Loucy (cell line): ENCODE measurements around the gene PPP1R14B.

Experiments
- H2AFZ ChIP-seq: fragments of 200-600 bp; sonication (generic); 2 replicates; pipeline ENCODE4 v1.6.0; 2016; ENCODE audit warnings: antibody characterized with exemption, mild to moderate bottlenecking, low read length, moderate library complexity
- H3F3A ChIP-seq: fragments of 200-600 bp; 2 replicates; pipeline ENCODE4 v1.6.0; 2016; ENCODE audit warnings: antibody characterized with exemption, low read depth, mild to moderate bottlenecking
- H3K27me3 ChIP-seq: fragments of 200-600 bp; sonication (generic); 2 replicates; pipeline ENCODE4 v1.6.1; 2014; ENCODE audit warnings: low read length, mild to moderate bottlenecking; ENCODE audit not compliant: insufficient read depth, poor library complexity, severe bottlenecking
- H3K36me3 ChIP-seq: fragments of 200-600 bp; sonication (generic); 2 replicates; pipeline ENCODE4 v1.6.1; 2016; ENCODE audit warnings: low read length; ENCODE audit not compliant: insufficient read depth
- H3K4me1 ChIP-seq: fragments of 200-600 bp; sonication (generic); 2 replicates; pipeline ENCODE4 v1.5.1; 2014; ENCODE audit warnings: low read length, mild to moderate bottlenecking; ENCODE audit not compliant: insufficient read depth, poor library complexity, severe bottlenecking
- H3K4me2 ChIP-seq: fragments of 200-600 bp; sonication (generic); 2 replicates; pipeline ENCODE4 v1.6.0; 2014; ENCODE audit warnings: antibody characterized with exemption, low read length, low read depth, mild to moderate bottlenecking; ENCODE audit not compliant: poor library complexity, severe bottlenecking
- H3K4me3 ChIP-seq: fragments of 200-600 bp; sonication (generic); 2 replicates; pipeline ENCODE4 v1.5.1; 2014; ENCODE audit warnings: low read length, mild to moderate bottlenecking, mixed read lengths; ENCODE audit not compliant: poor library complexity, severe bottlenecking
- H3K79me2 ChIP-seq: fragments of 200-600 bp; sonication (generic); 2 replicates; pipeline ENCODE4 v1.6.1; 2014; ENCODE audit warnings: low read length; ENCODE audit not compliant: insufficient read depth
- H3K9ac ChIP-seq: fragments of 200-600 bp; sonication (generic); 2 replicates; pipeline ENCODE4 v1.6.0; 2014; ENCODE audit warnings: mild to moderate bottlenecking, low read depth, low read length, moderate library complexity; ENCODE audit not compliant: poor library complexity, severe bottlenecking
- H3K9me2 ChIP-seq: fragments of 200-600 bp; sonication (generic); replicated peaks from 2 replicates; pipeline ENCODE4 v1.6.1; 2016; ENCODE audit warnings: low read depth, low read length, mixed read lengths
- H3K9me3 ChIP-seq: fragments of 200-600 bp; sonication (generic); 2 replicates; pipeline ENCODE4 v1.6.1; 2014; ENCODE audit warnings: mild to moderate bottlenecking, antibody characterized with exemption, low read length, low read depth; ENCODE audit not compliant: insufficient read depth
- H4K20me1 ChIP-seq: fragments of 200-600 bp; sonication (generic); 2 replicates; pipeline ENCODE4 v1.6.0; 2014; ENCODE audit warnings: antibody characterized with exemption, low read length, mild to moderate bottlenecking; ENCODE audit not compliant: insufficient read depth, poor library complexity, severe bottlenecking
- EZH2phosphoT487 ChIP-seq: fragments of 200-600 bp; IDR thresholded peaks from 2 replicates; pipeline ENCODE4 v1.6.1; 2018; ENCODE audit warnings: antibody characterized with exemption, mild to moderate bottlenecking, moderate library complexity, borderline replicate concordance
- TF ChIP-seq, protein P1 (sequence below): fragments of 200-600 bp; sonication (generic); conservative IDR thresholded peaks from 2 replicates; pipeline ENCODE4 v1.5.1; 2014; ENCODE audit warnings: mild to moderate bottlenecking, antibody characterized with exemption, low read length

Gene PPP1R14B

DNA sequence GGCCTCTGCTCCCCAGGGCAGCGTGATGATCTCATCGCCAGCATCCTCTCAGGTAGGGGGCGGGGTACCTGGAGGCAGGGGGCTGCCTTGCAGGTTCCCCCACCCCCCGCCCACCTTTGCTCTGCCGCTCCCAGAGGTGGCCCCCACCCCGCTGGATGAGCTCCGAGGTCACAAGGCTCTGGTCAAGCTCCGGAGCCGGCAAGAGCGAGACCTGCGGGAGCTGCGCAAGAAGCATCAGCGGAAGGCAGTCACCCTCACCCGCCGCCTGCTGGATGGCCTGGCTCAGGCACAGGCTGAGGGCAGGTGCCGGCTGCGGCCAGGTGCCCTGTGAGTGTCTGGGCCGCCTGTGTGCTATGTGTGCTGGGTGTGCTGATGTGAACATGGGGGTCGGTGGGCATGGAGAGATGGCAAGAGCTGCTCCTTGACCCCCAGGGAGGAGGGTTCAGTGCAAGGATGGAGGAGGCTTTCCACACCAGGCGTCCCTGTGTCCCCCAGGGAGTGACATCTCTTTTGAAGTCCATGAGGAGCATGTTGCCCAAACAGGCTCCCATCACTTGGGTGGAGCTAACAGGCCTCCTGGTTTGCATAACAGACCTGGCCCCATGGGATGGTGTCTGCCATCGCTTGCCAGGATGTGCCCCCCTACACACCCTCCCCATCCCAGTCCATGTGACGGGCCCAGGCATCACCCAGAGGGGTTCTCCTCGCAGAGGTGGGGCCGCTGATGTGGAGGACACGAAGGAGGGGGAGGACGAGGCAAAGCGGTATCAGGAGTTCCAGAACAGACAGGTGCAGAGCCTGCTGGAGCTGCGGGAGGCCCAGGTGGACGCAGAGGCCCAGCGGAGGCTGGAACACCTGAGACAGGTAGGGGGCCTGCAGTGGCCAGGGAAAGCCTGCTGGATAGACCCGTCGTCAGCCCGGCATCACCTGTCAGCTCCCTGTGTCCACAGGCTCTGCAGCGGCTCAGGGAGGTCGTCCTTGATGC lies 18.7 kb upstream of the PPP1R14B start:
- Histone ChIP-seq H3F3A (peaks cover 6% of the 10 kb centered on the region; the same call in 1 of the 2 replicates), H3K4me1 (peaks cover 14% of the 10 kb centered on the region), H3K4me3 (no peak overlapping the region), H3K36me3 (no peaks in the 10 kb centered on the region), H3K4me2 (no peak overlapping the region), H3K79me2 (no peaks in the 10 kb centered on the region), H4K20me1 (no peaks in the 10 kb centered on the region), H3K9me2 (no peaks in the 10 kb centered on the region), H2AFZ (no peak overlapping the region), H3K27me3 (no peaks in the 10 kb centered on the region), H3K9ac (no peak overlapping the region), H3K9me3 (no peaks in the 10 kb centered on the region)
- TF ChIP-seq, protein P1, sequence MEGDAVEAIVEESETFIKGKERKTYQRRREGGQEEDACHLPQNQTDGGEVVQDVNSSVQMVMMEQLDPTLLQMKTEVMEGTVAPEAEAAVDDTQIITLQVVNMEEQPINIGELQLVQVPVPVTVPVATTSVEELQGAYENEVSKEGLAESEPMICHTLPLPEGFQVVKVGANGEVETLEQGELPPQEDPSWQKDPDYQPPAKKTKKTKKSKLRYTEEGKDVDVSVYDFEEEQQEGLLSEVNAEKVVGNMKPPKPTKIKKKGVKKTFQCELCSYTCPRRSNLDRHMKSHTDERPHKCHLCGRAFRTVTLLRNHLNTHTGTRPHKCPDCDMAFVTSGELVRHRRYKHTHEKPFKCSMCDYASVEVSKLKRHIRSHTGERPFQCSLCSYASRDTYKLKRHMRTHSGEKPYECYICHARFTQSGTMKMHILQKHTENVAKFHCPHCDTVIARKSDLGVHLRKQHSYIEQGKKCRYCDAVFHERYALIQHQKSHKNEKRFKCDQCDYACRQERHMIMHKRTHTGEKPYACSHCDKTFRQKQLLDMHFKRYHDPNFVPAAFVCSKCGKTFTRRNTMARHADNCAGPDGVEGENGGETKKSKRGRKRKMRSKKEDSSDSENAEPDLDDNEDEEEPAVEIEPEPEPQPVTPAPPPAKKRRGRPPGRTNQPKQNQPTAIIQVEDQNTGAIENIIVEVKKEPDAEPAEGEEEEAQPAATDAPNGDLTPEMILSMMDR = no peak
- TF ChIP-seq EZH2phosphoT487 = no peak

DNA sequence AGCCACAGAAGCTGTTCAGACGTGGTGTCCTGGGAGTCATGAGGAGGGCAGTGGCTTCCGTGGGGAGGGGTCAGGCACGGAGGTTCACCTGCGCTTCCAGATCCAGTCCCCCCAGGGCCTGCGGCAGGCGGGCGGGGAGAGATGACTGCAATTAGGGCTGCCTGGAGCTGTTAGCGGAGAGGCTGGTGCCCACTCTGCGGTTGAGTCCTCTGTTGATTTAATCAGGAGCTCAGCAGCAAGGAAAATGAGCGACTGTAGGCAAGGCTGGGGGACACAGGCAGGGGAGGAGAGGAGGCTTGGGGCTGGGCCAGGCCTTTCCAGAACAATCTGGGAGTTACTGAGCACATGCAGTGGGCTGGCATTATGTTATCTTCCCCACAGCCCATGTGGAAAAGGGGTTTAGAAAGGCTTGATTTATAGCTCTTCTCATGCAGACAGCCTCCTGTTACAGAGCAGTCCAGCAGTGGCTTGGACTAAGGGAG lies 17.7 kb upstream of the PPP1R14B start:
- no peaks in the 10 kb centered on the region for H3K27me3 ChIP-seq
- peaks cover 14% of the 10 kb centered on the region for H3K4me1 ChIP-seq
- no peak overlapping the region for H3K4me3 ChIP-seq
- no peaks in the 10 kb centered on the region for H3K9me3 ChIP-seq
- no peaks in the 10 kb centered on the region for H3K36me3 ChIP-seq
- no peaks in the 10 kb centered on the region for H3K9me2 ChIP-seq
- peaks cover 3% of the 10 kb centered on the region; the same call in 1 of the 2 replicates for H3F3A ChIP-seq
- H4K20me1 ChIP-seq = no peaks in the 10 kb centered on the region
- H3K79me2 ChIP-seq = no peaks in the 10 kb centered on the region
- H3K9ac ChIP-seq = no peak overlapping the region
- no peak overlapping the region for H2AFZ ChIP-seq
- no peak overlapping the region for H3K4me2 ChIP-seq
- no peak for TF ChIP-seq EZH2phosphoT487
- TF ChIP-seq, protein P1 = no peak

- no peak overlapping the region for H3K9ac ChIP-seq
- no peaks in the 10 kb centered on the region for H3K36me3 ChIP-seq
Observed at GRCh38 chr11:64263947-64264317, 17.2 kb upstream of the PPP1R14B start.

More at GRCh38 chr11:64263947-64264317, 17.2 kb upstream of the PPP1R14B start:
- TF ChIP-seq, protein P1 = no peak
- no peak for TF ChIP-seq EZH2phosphoT487
- Histone ChIP-seq H2AFZ (no peak overlapping the region), H3K4me3 (no peak overlapping the region), H3K9me3 (no peaks in the 10 kb centered on the region), H3K79me2 (no peaks in the 10 kb centered on the region), H3K27me3 (no peaks in the 10 kb centered on the region), H3F3A (no peaks in the 10 kb centered on the region), H3K4me1 (peaks cover 14% of the 10 kb centered on the region), H4K20me1 (no peaks in the 10 kb centered on the region), H3K9me2 (no peaks in the 10 kb centered on the region), H3K4me2 (no peak overlapping the region)
